Colonic mucosa (tissue), 4 donors: ENCODE results near the gene SCLT1. TPM values are rescaled to one million over a fixed set of nuclear protein-coding genes. Genes with fewer than 3 reads are reported as not detected.
A peak's percentile ranks its signal among the peaks of the same experiment; 100 is the strongest.

Source experiments
- DNase-seq: peaks from one replicate; pipeline ENCODE4 v3.0.0-alpha.2; 2020
- H3K27ac ChIP-seq: fragments of 200-600 bp; one replicate; pipeline ENCODE4 v1.8.0; 2021
- H3K27me3 ChIP-seq: fragments of 200-600 bp; one replicate; pipeline ENCODE4 v1.8.0; 2021
- H3K36me3 ChIP-seq: fragments of 200-600 bp; one replicate; pipeline ENCODE4 v1.8.0; 2021
- H3K4me1 ChIP-seq: fragments of 200-600 bp; one replicate; pipeline ENCODE4 v1.8.0; 2021; ENCODE audit warnings: mild to moderate bottlenecking
- H3K4me3 ChIP-seq: fragments of 200-600 bp; one replicate; pipeline ENCODE4 v1.8.0; 2021
- H3K9ac ChIP-seq, 2 donors: one replicate each; pipeline ENCODE4 v1.7.0; 2013; ENCODE audit warnings: control low read depth in 2 of 2, low read depth in 2 of 2, low read length in 2 of 2
- H3K9me3 ChIP-seq: fragments of 200-600 bp; one replicate; pipeline ENCODE4 v1.8.0; 2021
- intact Hi-C: fragments of 100-400 bp; cut with DNase I; formaldehyde crosslinking; loops from one replicate; pipeline ENCODE4 v1.14.1; 2022
- total RNA-seq, 2 donors: library from RNA; stranded (reverse); fragmentation: NEBNext Ultra II Directional in 1 of 2; extraction: Animal tissue kit (Norgen Biotek cat#: 25700) in 1 of 2; gene quantifications; one replicate each; pipeline ENCODE4 v1.2.1, GENCODE V29; 2021
- TF ChIP-seq, protein P1 (sequence below): fragments of 200-600 bp; IDR thresholded peaks from one replicate; pipeline ENCODE4 v1.8.0; 2022; ENCODE audit warnings: antibody characterized with exemption, mild to moderate bottlenecking
- donor health status: healthy.
- donor health status: DM: no; HTN: no; CAD: no.
- donor health status: DM: no; HTN: no; CAD: no.

The SCLT1 gene
- total RNA-seq, 2 donors from 2014 or later: 8.4 to 13.9 TPM

- no peaks in the 10 kb centered on the region for H3K27me3 ChIP-seq
- TF ChIP-seq, protein P1, sequence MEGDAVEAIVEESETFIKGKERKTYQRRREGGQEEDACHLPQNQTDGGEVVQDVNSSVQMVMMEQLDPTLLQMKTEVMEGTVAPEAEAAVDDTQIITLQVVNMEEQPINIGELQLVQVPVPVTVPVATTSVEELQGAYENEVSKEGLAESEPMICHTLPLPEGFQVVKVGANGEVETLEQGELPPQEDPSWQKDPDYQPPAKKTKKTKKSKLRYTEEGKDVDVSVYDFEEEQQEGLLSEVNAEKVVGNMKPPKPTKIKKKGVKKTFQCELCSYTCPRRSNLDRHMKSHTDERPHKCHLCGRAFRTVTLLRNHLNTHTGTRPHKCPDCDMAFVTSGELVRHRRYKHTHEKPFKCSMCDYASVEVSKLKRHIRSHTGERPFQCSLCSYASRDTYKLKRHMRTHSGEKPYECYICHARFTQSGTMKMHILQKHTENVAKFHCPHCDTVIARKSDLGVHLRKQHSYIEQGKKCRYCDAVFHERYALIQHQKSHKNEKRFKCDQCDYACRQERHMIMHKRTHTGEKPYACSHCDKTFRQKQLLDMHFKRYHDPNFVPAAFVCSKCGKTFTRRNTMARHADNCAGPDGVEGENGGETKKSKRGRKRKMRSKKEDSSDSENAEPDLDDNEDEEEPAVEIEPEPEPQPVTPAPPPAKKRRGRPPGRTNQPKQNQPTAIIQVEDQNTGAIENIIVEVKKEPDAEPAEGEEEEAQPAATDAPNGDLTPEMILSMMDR: no peak
- no peak for DNase-seq
- no peak overlapping the region for H3K27ac ChIP-seq
- no peaks in the 10 kb centered on the region for H3K9me3 ChIP-seq
- H3K36me3 ChIP-seq: no peaks in the 10 kb centered on the region
- H3K4me1 ChIP-seq: no peaks in the 10 kb centered on the region
- intact Hi-C loops: no loop called here
- no peak overlapping the region for H3K4me3 ChIP-seq
- no peak overlapping the region for H3K9ac ChIP-seq
These were observed 226.6 kb downstream of the SCLT1 start for GRCh38 chr4:128866691-128867090.

GRCh38 chr4:128866269-128866668 is 227.1 kb downstream of the SCLT1 start:
- Histone ChIP-seq H3K27me3 (no peaks in the 10 kb centered on the region), H3K36me3 (no peaks in the 10 kb centered on the region), H3K9me3 (no peaks in the 10 kb centered on the region), H3K4me1 (no peaks in the 10 kb centered on the region), H3K4me3 (no peak overlapping the region), H3K9ac (no peak overlapping the region), H3K27ac (no peak overlapping the region)
- TF ChIP-seq, protein P1: no peak
- intact Hi-C loops: no loop called here
- DNase-seq: no peak

DNA sequence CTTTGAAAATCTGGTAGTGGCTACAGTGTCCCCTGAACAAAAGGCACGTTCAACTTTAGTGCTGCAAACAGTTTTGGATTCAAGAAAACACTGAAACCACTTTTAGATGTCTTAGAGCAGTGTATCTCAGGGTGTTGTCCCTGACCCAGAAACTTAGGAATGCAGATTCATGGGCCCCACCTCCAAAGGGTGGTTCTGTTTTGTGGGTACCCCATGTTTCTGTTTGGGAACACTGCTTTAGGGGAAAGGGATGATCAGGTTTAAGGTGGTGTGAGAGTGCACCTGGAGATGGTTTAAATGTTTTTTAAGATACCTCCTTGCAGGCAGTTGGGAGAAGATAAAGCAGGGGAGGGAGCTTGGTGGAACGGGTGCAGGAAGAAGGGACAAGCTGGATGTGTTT is 228.2 kb downstream of the SCLT1 start:
- no peaks in the 10 kb centered on the region for H3K9me3 ChIP-seq
- H3K9ac ChIP-seq: no peak overlapping the region
- DNase-seq: no peak
- no peaks in the 10 kb centered on the region for H3K36me3 ChIP-seq
- no peak overlapping the region for H3K27ac ChIP-seq
- intact Hi-C loops: no loop called here
- TF ChIP-seq, protein P1: no peak
- no peaks in the 10 kb centered on the region for H3K4me1 ChIP-seq
- H3K27me3 ChIP-seq: no peaks in the 10 kb centered on the region
- H3K4me3 ChIP-seq: no peak overlapping the region

- no peaks in the 10 kb centered on the region for H3K9me3 ChIP-seq
- H3K27ac ChIP-seq: no peak overlapping the region
- no peak overlapping the region for H3K9ac ChIP-seq
- no peaks in the 10 kb centered on the region for H3K36me3 ChIP-seq
- no peak overlapping the region for H3K4me3 ChIP-seq
- no peaks in the 10 kb centered on the region for H3K4me1 ChIP-seq
- peak; percentile 86 for DNase-seq
- TF ChIP-seq, protein P1: peak; percentile 83
- intact Hi-C loops: loop anchor here (5.0 kb wide), 4 partner anchors 81 to 671 kb away; no protein-coding TSS in a partner anchor
- no peaks in the 10 kb centered on the region for H3K27me3 ChIP-seq
These were observed 229.8 kb downstream of the SCLT1 start for GRCh38 chr4:128863312-128864075.

DNA sequence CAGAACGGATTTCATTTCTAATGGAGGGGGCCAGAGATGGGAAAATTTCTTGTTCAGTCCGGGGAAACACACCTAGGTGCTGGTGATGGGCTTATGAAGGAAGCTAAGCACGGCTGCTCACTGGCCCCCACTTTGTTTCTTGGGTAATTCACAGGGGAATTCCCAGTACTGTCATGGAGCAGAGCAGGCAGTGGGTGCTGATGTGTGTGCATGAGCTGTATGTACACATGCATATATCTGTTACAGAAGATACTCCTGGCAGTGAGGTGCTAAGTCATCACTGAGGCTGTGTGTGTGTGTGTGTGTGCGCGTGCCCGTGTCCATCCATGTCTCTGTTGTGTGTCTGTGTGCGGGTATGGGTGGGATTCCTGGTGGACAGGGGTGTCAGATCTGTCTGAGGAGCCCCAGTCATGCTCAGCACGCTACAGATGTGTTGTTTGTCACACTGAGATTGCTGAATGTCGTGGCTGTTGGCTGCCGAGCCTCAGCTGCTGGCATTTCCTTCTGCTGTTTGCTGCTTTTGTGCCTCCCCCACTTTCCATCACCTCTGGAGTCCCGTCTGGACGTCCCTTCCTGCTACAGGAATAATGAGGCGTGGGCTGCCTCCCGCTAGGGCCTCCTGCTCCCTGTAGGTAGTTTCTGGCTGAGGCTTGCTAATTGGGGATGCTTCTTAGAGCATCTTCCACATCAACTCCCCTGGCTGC is 230.6 kb downstream of the SCLT1 start:
- TF ChIP-seq, protein P1: no peak
- Histone ChIP-seq H3K27ac (no peak overlapping the region), H3K36me3 (no peaks in the 10 kb centered on the region), H3K4me1 (no peaks in the 10 kb centered on the region), H3K4me3 (no peak overlapping the region), H3K9ac (no peak overlapping the region), H3K27me3 (no peaks in the 10 kb centered on the region), H3K9me3 (no peaks in the 10 kb centered on the region)
- intact Hi-C loops: loop anchor here (5.0 kb wide), 4 partner anchors 80 to 670 kb away; no protein-coding TSS in a partner anchor
- DNase-seq: no peak
